Measurements from ENCODE around the gene ADGRF5.

ADGRF5 gene

DNA sequence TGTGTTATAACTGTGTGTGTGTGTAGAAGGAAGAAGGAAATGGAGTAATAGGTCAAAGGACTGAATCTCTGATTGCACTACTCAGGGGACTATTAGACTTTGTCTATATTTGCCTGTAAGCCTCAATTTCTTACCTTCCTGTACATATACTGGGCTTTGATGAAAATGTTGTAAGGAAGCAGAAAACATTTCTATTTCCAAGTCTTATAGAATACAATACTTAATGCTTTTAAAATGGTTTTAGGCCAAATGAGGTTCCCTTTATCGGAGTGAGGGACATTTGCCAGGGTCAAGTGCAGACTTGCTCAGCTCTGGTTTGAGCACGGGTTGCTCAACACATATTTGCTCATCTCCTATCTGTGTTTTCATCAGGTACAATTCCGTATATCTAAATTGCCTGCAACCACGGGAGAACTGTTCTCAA is 100.3 kb downstream of the ADGRF5 start:
- H3K4me2 ChIP-seq = no peak overlapping the region
- H4K20me1 ChIP-seq (ENCODE audit: insufficient read depth) = no peaks in the 10 kb centered on the region
- H3K27ac ChIP-seq = no peak overlapping the region
- H3K27me3 ChIP-seq (ENCODE audit: insufficient read depth, low read depth) = no peaks in the 10 kb centered on the region
- H3K4me3 ChIP-seq (IDR thresholded peaks at IDR 0.05; ENCODE audit: insufficient read depth, low read depth, low read length) = no peak overlapping the region
- no peaks in the 10 kb centered on the region for H3K4me1 ChIP-seq (ENCODE audit: low read depth, poor library complexity, severe bottlenecking)
- no peaks in the 10 kb centered on the region for H3K79me2 ChIP-seq (ENCODE audit: insufficient read depth, low read depth)
- H2AFZ ChIP-seq (ENCODE audit: low read depth) = no peak overlapping the region
- no peaks in the 10 kb centered on the region for H3K36me3 ChIP-seq (ENCODE audit: insufficient read depth)
- TF ChIP-seq, protein P1, sequence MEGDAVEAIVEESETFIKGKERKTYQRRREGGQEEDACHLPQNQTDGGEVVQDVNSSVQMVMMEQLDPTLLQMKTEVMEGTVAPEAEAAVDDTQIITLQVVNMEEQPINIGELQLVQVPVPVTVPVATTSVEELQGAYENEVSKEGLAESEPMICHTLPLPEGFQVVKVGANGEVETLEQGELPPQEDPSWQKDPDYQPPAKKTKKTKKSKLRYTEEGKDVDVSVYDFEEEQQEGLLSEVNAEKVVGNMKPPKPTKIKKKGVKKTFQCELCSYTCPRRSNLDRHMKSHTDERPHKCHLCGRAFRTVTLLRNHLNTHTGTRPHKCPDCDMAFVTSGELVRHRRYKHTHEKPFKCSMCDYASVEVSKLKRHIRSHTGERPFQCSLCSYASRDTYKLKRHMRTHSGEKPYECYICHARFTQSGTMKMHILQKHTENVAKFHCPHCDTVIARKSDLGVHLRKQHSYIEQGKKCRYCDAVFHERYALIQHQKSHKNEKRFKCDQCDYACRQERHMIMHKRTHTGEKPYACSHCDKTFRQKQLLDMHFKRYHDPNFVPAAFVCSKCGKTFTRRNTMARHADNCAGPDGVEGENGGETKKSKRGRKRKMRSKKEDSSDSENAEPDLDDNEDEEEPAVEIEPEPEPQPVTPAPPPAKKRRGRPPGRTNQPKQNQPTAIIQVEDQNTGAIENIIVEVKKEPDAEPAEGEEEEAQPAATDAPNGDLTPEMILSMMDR (conservative IDR thresholded peaks at IDR 0.05; ENCODE audit: low read depth, low read length) = no peak
- H3K9ac ChIP-seq = no peak overlapping the region

DNA sequence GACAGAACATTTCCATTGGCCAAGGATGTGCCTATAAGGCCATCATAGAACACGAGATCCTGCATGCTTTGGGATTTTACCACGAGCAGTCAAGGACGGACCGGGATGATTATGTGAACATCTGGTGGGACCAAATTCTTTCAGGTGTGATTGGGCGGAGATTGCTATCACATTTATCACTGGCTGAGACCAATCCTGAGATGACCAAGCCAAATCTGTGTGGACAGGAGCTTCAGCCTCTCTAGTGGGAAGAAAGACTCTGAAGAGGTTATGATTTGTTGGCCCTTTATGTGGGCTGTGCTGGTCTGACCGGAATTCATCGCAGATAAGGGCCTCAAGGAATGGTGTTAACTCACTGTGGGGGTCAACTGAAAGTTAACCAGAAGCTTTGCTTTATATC is 102.2 kb downstream of the ADGRF5 start:
- H3K27me3 ChIP-seq (ENCODE audit: insufficient read depth, low read depth) = no peaks in the 10 kb centered on the region
- H3K27ac ChIP-seq = no peak overlapping the region
- no peaks in the 10 kb centered on the region for H4K20me1 ChIP-seq (ENCODE audit: insufficient read depth)
- H3K9ac ChIP-seq = no peak overlapping the region
- H3K4me2 ChIP-seq = no peak overlapping the region
- TF ChIP-seq, protein P1 (conservative IDR thresholded peaks at IDR 0.05; ENCODE audit: low read depth, low read length) = no peak
- no peaks in the 10 kb centered on the region for H3K36me3 ChIP-seq (ENCODE audit: insufficient read depth)
- no peak overlapping the region for H3K4me3 ChIP-seq (IDR thresholded peaks at IDR 0.05; ENCODE audit: insufficient read depth, low read depth, low read length)
- no peak overlapping the region for H2AFZ ChIP-seq (ENCODE audit: low read depth)
- H3K79me2 ChIP-seq (ENCODE audit: insufficient read depth, low read depth) = no peaks in the 10 kb centered on the region
- no peaks in the 10 kb centered on the region for H3K4me1 ChIP-seq (ENCODE audit: low read depth, poor library complexity, severe bottlenecking)

DNA sequence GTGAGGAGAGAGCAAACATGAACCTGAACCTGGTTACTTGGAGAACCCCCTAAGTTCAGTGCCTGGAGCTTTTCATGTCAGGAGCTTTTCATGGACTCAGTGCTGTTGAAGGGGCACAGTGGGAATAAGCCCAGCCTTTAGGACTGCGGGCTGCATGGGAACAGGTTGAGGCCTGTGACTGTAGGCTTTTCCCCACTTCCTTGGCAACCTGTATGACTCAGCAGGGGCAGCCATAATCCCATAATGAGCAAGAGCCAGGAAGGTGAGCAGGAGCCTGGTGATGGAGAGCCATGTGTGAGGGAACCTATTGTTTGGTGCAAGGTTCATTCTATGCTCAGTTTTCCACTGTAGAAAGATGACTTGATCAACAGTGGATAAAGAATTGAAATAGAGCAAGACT is 105.1 kb downstream of the ADGRF5 start:
- no peaks in the 10 kb centered on the region for H3K79me2 ChIP-seq (ENCODE audit: insufficient read depth, low read depth)
- H3K27ac ChIP-seq = no peak overlapping the region

DNA sequence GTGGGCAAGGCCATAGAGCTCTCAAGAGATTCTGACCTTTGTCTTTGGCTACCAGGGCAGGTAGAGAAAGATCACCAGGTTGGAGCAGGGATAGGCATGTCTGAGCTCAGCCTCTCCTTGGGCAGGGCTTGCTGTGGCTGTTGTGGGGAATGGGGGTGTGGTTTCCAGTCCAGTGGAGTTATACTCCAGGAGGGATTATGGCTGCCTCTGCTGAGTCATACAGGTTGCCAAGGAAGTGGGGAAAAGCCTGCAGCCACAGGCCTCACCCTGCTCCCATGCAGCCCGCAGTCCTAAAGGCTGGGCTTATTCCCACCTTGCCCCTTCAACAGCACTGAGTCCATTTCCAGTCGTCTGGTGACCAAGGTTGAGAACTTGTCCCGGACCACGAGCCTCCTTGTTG is 106.6 kb downstream of the ADGRF5 start:
- Histone ChIP-seq H3K9ac (no peak overlapping the region), H4K20me1 (ENCODE audit: insufficient read depth) (no peaks in the 10 kb centered on the region), H3K4me3 (IDR thresholded peaks at IDR 0.05; ENCODE audit: insufficient read depth, low read depth, low read length) (no peak overlapping the region), H3K36me3 (ENCODE audit: insufficient read depth) (no peaks in the 10 kb centered on the region), H2AFZ (ENCODE audit: low read depth) (no peak overlapping the region), H3K27me3 (ENCODE audit: insufficient read depth, low read depth) (no peaks in the 10 kb centered on the region), H3K27ac (no peak overlapping the region), H3K4me2 (no peak overlapping the region), H3K79me2 (ENCODE audit: insufficient read depth, low read depth) (no peaks in the 10 kb centered on the region), H3K4me1 (ENCODE audit: low read depth, poor library complexity, severe bottlenecking) (no peaks in the 10 kb centered on the region)
- TF ChIP-seq, protein P1 (conservative IDR thresholded peaks at IDR 0.05; ENCODE audit: low read depth, low read length) = no peak

More for the DNA sequence above, 105.1 kb downstream of the ADGRF5 start:
- TF ChIP-seq, protein P1 (conservative IDR thresholded peaks at IDR 0.05; ENCODE audit: low read depth, low read length) = no peak
- H3K9ac ChIP-seq = no peak overlapping the region
- H3K4me3 ChIP-seq (IDR thresholded peaks at IDR 0.05; ENCODE audit: insufficient read depth, low read depth, low read length) = no peak overlapping the region
- H3K27me3 ChIP-seq (ENCODE audit: insufficient read depth, low read depth) = no peaks in the 10 kb centered on the region
- H3K4me1 ChIP-seq (ENCODE audit: low read depth, poor library complexity, severe bottlenecking) = no peaks in the 10 kb centered on the region
- H3K36me3 ChIP-seq (ENCODE audit: insufficient read depth) = no peaks in the 10 kb centered on the region
- H2AFZ ChIP-seq (ENCODE audit: low read depth) = no peak overlapping the region
- H4K20me1 ChIP-seq (ENCODE audit: insufficient read depth) = no peaks in the 10 kb centered on the region
- H3K4me2 ChIP-seq = no peak overlapping the region
